Epidermal melanocyte (primary cell): ENCODE data around the gene SH3BGRL.

Source experiments
- DNase-seq: peaks from one replicate; pipeline ENCODE4 v3.0.0; 2011; ENCODE audit warnings: low spot score; ENCODE audit not compliant: insufficient read length

SH3BGRL gene

GRCh38 chrX:81201671-81202455 lies at the start of gene SH3BGRL, which contains the start of gene HMGN5:
SH3BGRL (plus strand) TSS chrX:81202102; CDS start chrX:81202201, 99 bp downstream.
HMGN5 (minus strand) TSS chrX:81201913; CDS start chrX:81121549, 80,364 bp downstream.
- peak; percentile 34 for DNase-seq

- no peak for DNase-seq
These were observed 33.5 kb upstream of the SH3BGRL start for GRCh38 chrX:81168391-81168790.

- DNase-seq = no peak
These were observed 27.6 kb upstream of the SH3BGRL start for GRCh38 chrX:81174286-81174685.

GRCh38 chrX:81195259-81195658 lies 6.6 kb upstream of the SH3BGRL start:
- DNase-seq = no peak

GRCh38 chrX:81195712-81196111 lies 6.2 kb upstream of the SH3BGRL start:
- no peak for DNase-seq

- no peak for DNase-seq
These were observed 831 bp upstream of the SH3BGRL start for GRCh38 chrX:81201071-81201470.

- DNase-seq = no peak
These were observed 536 bp downstream of the SH3BGRL start for GRCh38 chrX:81202456-81202819.

- no peak for DNase-seq
These were observed 1.0 kb downstream of the SH3BGRL start for GRCh38 chrX:81202943-81203342.

GRCh38 chrX:81205551-81205950 lies 3.6 kb downstream of the SH3BGRL start:
- no peak for DNase-seq

- DNase-seq = no peak
These were observed 4.6 kb downstream of the SH3BGRL start for GRCh38 chrX:81206476-81206875.

- DNase-seq = no peak
These were observed 7.0 kb downstream of the SH3BGRL start for GRCh38 chrX:81208916-81209315.

GRCh38 chrX:81215685-81216084 lies 13.8 kb downstream of the SH3BGRL start:
- no peak for DNase-seq

- no peak for DNase-seq
These were observed 27.3 kb downstream of the SH3BGRL start for GRCh38 chrX:81229229-81229628.

- DNase-seq = no peak
These were observed 28.0 kb downstream of the SH3BGRL start for GRCh38 chrX:81229901-81230300.

- no peak for DNase-seq
These were observed 29.6 kb downstream of the SH3BGRL start for GRCh38 chrX:81231476-81231875.

GRCh38 chrX:81232218-81232617 lies 30.3 kb downstream of the SH3BGRL start:
- DNase-seq = no peak

- DNase-seq = no peak
These were observed 35.6 kb downstream of the SH3BGRL start for GRCh38 chrX:81237516-81237915.

- DNase-seq = no peak
These were observed 36.3 kb downstream of the SH3BGRL start for GRCh38 chrX:81238166-81238565.

GRCh38 chrX:81240701-81241331 lies 38.9 kb downstream of the SH3BGRL start:
- no peak for DNase-seq

- no peak for DNase-seq
These were observed 39.9 kb downstream of the SH3BGRL start for GRCh38 chrX:81241753-81242152.

- no peak for DNase-seq
These were observed 54.0 kb downstream of the SH3BGRL start for GRCh38 chrX:81255876-81256275.

- DNase-seq = no peak
These were observed 55.9 kb downstream of the SH3BGRL start for GRCh38 chrX:81257817-81258216.
